Measurements from ENCODE around the gene CTXND1. TPM values are rescaled to one million over a fixed set of nuclear protein-coding genes. Genes with fewer than 3 reads are reported as not detected.
"Not testable (repeated sequence)": the region's sequence is repeated elsewhere in the genome, so short reads cannot be mapped to it uniquely, and the experiment has no call there.

CTXND1 gene
- total RNA-seq, 3 donors from 2014 or later = 0.09 to 0.70 (median 0.19) TPM

GRCh38 chr15:80157215-80157614, 94.8 kb downstream of the CTXND1 start:
- DNase-seq (no peak), ATAC-seq (no peak)
- intact Hi-C loops (cut with DNase I, micrococcal nuclease) = no loop called here
- TF ChIP-seq CTCF (IDR thresholded peaks at IDR 0.05) = no peak
- Histone ChIP-seq H3K4me1 (ENCODE audit: low read depth) (peaks cover 10% of the 10 kb centered on the region), H3K9me3 (no peaks in the 10 kb centered on the region), H3K4me3 (no peak overlapping the region), H3K36me3 (ENCODE audit: low read depth) (no peaks in the 10 kb centered on the region)

GRCh38 chr15:80156176-80156720, 95.8 kb downstream of the CTXND1 start:
- intact Hi-C loops (cut with DNase I, micrococcal nuclease) = no loop called here
- peaks cover 10% of the 10 kb centered on the region for H3K4me1 ChIP-seq (ENCODE audit: low read depth)
- ATAC-seq = no peak

GRCh38 chr15:80155378-80156175, 96.4 kb downstream of the CTXND1 start:
- H3K4me1 ChIP-seq (ENCODE audit: low read depth); H3K4me3 ChIP-seq; H3K36me3 ChIP-seq (ENCODE audit: low read depth); DNase-seq; H3K9me3 ChIP-seq; ATAC-seq; intact Hi-C loops (cut with DNase I, micrococcal nuclease): not testable (repeated sequence)

More at GRCh38 chr15:80156176-80156720, 95.8 kb downstream of the CTXND1 start:
- Histone ChIP-seq H3K36me3 (ENCODE audit: low read depth) (no peaks in the 10 kb centered on the region), H3K9me3 (no peaks in the 10 kb centered on the region), H3K4me3 (no peak overlapping the region)
- DNase-seq = no peak
- TF ChIP-seq CTCF (IDR thresholded peaks at IDR 0.05) = no peak

- no peak for ATAC-seq
- TF ChIP-seq CTCF (IDR thresholded peaks at IDR 0.05) = no peak
- no peak overlapping the region for H3K4me3 ChIP-seq
These were observed 97.0 kb downstream of the CTXND1 start for GRCh38 chr15:80155001-80155377.

GRCh38 chr15:80154336-80154735, 97.7 kb downstream of the CTXND1 start:
- intact Hi-C loops (cut with DNase I, micrococcal nuclease) = no loop called here
- Histone ChIP-seq H3K4me3 (no peak overlapping the region), H3K9me3 (no peaks in the 10 kb centered on the region), H3K4me1 (ENCODE audit: low read depth) (peaks cover 10% of the 10 kb centered on the region), H3K36me3 (ENCODE audit: low read depth) (no peaks in the 10 kb centered on the region)
- TF ChIP-seq CTCF (IDR thresholded peaks at IDR 0.05) = no peak
- ATAC-seq (no peak), DNase-seq (no peak)

More at GRCh38 chr15:80155001-80155377, 97.0 kb downstream of the CTXND1 start:
- Histone ChIP-seq H3K36me3 (ENCODE audit: low read depth) (no peaks in the 10 kb centered on the region), H3K4me1 (ENCODE audit: low read depth) (peaks cover 10% of the 10 kb centered on the region), H3K9me3 (no peaks in the 10 kb centered on the region)
- intact Hi-C loops (cut with DNase I, micrococcal nuclease) = no loop called here
- DNase-seq = no peak

- H3K4me3 ChIP-seq = no peak overlapping the region
- no peaks in the 10 kb centered on the region for H3K9me3 ChIP-seq
- DNase-seq (no peak), ATAC-seq (no peak)
- no peak for TF ChIP-seq CTCF (IDR thresholded peaks at IDR 0.05)
- H3K4me1 ChIP-seq (ENCODE audit: low read depth) = peaks cover 10% of the 10 kb centered on the region
- intact Hi-C loops (cut with DNase I, micrococcal nuclease) = no loop called here
- no peaks in the 10 kb centered on the region for H3K36me3 ChIP-seq (ENCODE audit: low read depth)
These were observed 98.1 kb downstream of the CTXND1 start for GRCh38 chr15:80153900-80154299.
